HEK293 (cell line): Measurements from ENCODE around the gene GNG7.

Source experiments
- CTCF ChIA-PET: fragments of 350-600 bp; formaldehyde crosslinking; extraction: SDS; loops from one replicate; lab custom pipeline; 2021; ENCODE audit warnings: antibody characterized with exemption; lab: Yijun Ruan, JAX
- POLR2A ChIA-PET: fragments of 300-600 bp; formaldehyde crosslinking; extraction: SDS; loops from one replicate; lab custom pipeline; 2020; ENCODE audit warnings: antibody characterized with exemption, inconsistent platforms; lab: Yijun Ruan, JAX
- H3K27ac ChIP-seq: fragments of 200-500 bp; sonication (Bioruptor generic); 2 replicates; pipeline ENCODE4 v1.5.1; 2014; ENCODE audit warnings: low read depth, low read length, control low read depth, inconsistent platforms; ENCODE audit errors: extremely low read depth
- H3K36me3 ChIP-seq, 2 experiments: fragments of 200-500 bp in 1 of 2; sonication (Bioruptor generic) in 1 of 2; 1 replicate in 1 of 2; 2 replicates in 1 of 2; pipeline ENCODE4 v1.5.1; 2014 to 2017; ENCODE audit warnings: inconsistent platforms in 2 of 2, low read length in 2 of 2; ENCODE audit not compliant: control insufficient read depth in 2 of 2, insufficient read depth in 1 of 2
- H3K4me1 ChIP-seq: fragments of 200-500 bp; sonication (Bioruptor generic); 2 replicates; pipeline ENCODE4 v1.5.1; 2014; ENCODE audit warnings: mild to moderate bottlenecking, low read length, inconsistent platforms; ENCODE audit not compliant: control insufficient read depth, insufficient read depth
- H3K4me3 ChIP-seq: 2 replicates; pipeline ENCODE4 v1.5.1; 2011; ENCODE audit warnings: low read depth, mild to moderate bottlenecking, control low read depth, low read length, moderate library complexity
- H3K9me3 ChIP-seq: fragments of 200-500 bp; sonication (Bioruptor generic); 2 replicates; pipeline ENCODE4 v1.5.1; 2014; ENCODE audit warnings: low read depth, low read length, inconsistent platforms; ENCODE audit not compliant: control insufficient read depth, insufficient read depth
- BCL11B ChIP-seq: fragments of 450-650 bp; formaldehyde crosslinking; IDR thresholded peaks from 2 replicates; pipeline ENCODE4 v1.5.1; 2016; ENCODE audit warnings: low read depth, missing biosample characterization, missing genetic modification characterization
- OSR2 ChIP-seq: fragments of 450-650 bp; formaldehyde crosslinking; IDR thresholded peaks from 2 replicates; pipeline ENCODE4 v1.5.1; 2016; ENCODE audit warnings: missing biosample characterization, missing genetic modification characterization
- PBX3 ChIP-seq: sonication (generic); formaldehyde crosslinking; IDR thresholded peaks from 2 replicates; pipeline ENCODE4 v1.8.1; 2022; ENCODE audit warnings: mild to moderate bottlenecking, moderate library complexity, missing genetic modification reagents
- RBAK ChIP-seq: fragments of 450-650 bp; formaldehyde crosslinking; IDR thresholded peaks from 2 replicates; pipeline ENCODE4 v1.5.1; 2016; ENCODE audit warnings: missing biosample characterization, missing genetic modification characterization
- SCRT1 ChIP-seq: fragments of 450-650 bp; formaldehyde crosslinking; IDR thresholded peaks from 2 replicates; pipeline ENCODE4 v1.5.1; 2016; ENCODE audit warnings: missing biosample characterization, missing genetic modification characterization, borderline replicate concordance
- ZBTB20 ChIP-seq: fragments of 450-650 bp; formaldehyde crosslinking; IDR thresholded peaks from 2 replicates; pipeline ENCODE4 v1.5.1; 2016; ENCODE audit warnings: missing biosample characterization, missing genetic modification characterization
- ZFP69B ChIP-seq: fragments of 450-650 bp; formaldehyde crosslinking; IDR thresholded peaks from 2 replicates; pipeline ENCODE4 v1.5.1; 2016; ENCODE audit warnings: missing biosample characterization, missing genetic modification characterization
- ZNF112 ChIP-seq: fragments of 450-650 bp; formaldehyde crosslinking; IDR thresholded peaks from 2 replicates; pipeline ENCODE4 v1.5.0; 2017; ENCODE audit warnings: missing biosample characterization, missing genetic modification characterization
- ZNF133 ChIP-seq: fragments of 450-650 bp; formaldehyde crosslinking; IDR thresholded peaks from 2 replicates; pipeline ENCODE4 v1.5.1; 2016; ENCODE audit warnings: missing biosample characterization, missing genetic modification characterization
- ZNF140 ChIP-seq: fragments of 450-650 bp; formaldehyde crosslinking; IDR thresholded peaks from 2 replicates; pipeline ENCODE4 v1.5.1; 2016; ENCODE audit warnings: missing biosample characterization, missing genetic modification characterization
- ZNF175 ChIP-seq: fragments of 450-650 bp; formaldehyde crosslinking; IDR thresholded peaks from 2 replicates; pipeline ENCODE4 v1.5.1; 2016; ENCODE audit warnings: missing biosample characterization, missing genetic modification characterization
- ZNF19 ChIP-seq: fragments of 450-650 bp; formaldehyde crosslinking; IDR thresholded peaks from 2 replicates; pipeline ENCODE4; 2016; ENCODE audit warnings: missing biosample characterization, missing genetic modification characterization, low read depth
- ZNF211 ChIP-seq: fragments of 450-650 bp; formaldehyde crosslinking; IDR thresholded peaks from 2 replicates; pipeline ENCODE4 v1.5.1; 2016; ENCODE audit warnings: low read depth, missing biosample characterization, missing genetic modification characterization
- ZNF354C ChIP-seq: fragments of 450-650 bp; formaldehyde crosslinking; IDR thresholded peaks from 2 replicates; pipeline ENCODE4 v1.5.1; 2016; ENCODE audit warnings: missing biosample characterization, missing genetic modification characterization, low read depth, borderline replicate concordance
- ZNF366 ChIP-seq: fragments of 450-650 bp; formaldehyde crosslinking; conservative IDR thresholded peaks from 2 replicates; pipeline ENCODE4 v1.5.1; 2016; ENCODE audit warnings: missing biosample characterization, missing genetic modification characterization
- ZNF391 ChIP-seq: fragments of 450-650 bp; formaldehyde crosslinking; IDR thresholded peaks from 2 replicates; pipeline ENCODE4 v1.5.1; 2016; ENCODE audit warnings: low read depth, missing biosample characterization, missing genetic modification characterization, borderline replicate concordance
- ZNF544 ChIP-seq: fragments of 450-650 bp; formaldehyde crosslinking; IDR thresholded peaks from 2 replicates; pipeline ENCODE4 v1.5.0; 2017; ENCODE audit warnings: missing biosample characterization, missing genetic modification characterization
- ZNF645 ChIP-seq: fragments of 450-650 bp; formaldehyde crosslinking; IDR thresholded peaks from 2 replicates; pipeline ENCODE4; 2016; ENCODE audit warnings: missing biosample characterization, missing genetic modification characterization
- ZNF670 ChIP-seq: fragments of 450-650 bp; formaldehyde crosslinking; IDR thresholded peaks from 2 replicates; pipeline ENCODE4 v1.5.1; 2016; ENCODE audit warnings: missing biosample characterization, missing genetic modification characterization, low read depth
- ZNF777 ChIP-seq: fragments of 450-650 bp; formaldehyde crosslinking; IDR thresholded peaks from 2 replicates; pipeline ENCODE4 v1.5.1; 2017; ENCODE audit warnings: missing biosample characterization, missing genetic modification characterization, borderline replicate concordance
- ZNF792 ChIP-seq: fragments of 450-650 bp; formaldehyde crosslinking; IDR thresholded peaks from 2 replicates; pipeline ENCODE4 v1.5.1; 2016; ENCODE audit warnings: missing biosample characterization, missing genetic modification characterization
- TF ChIP-seq, protein P1 (sequence below): fragments of 450-650 bp; formaldehyde crosslinking; IDR thresholded peaks from 2 replicates; pipeline ENCODE4 v1.5.1; 2016; ENCODE audit warnings: missing biosample characterization, missing genetic modification characterization
- TF ChIP-seq, protein P2 (sequence below): fragments of 450-650 bp; formaldehyde crosslinking; IDR thresholded peaks from 2 replicates; pipeline ENCODE4 v1.5.1; 2016; ENCODE audit warnings: missing biosample characterization, missing genetic modification characterization
- TF ChIP-seq, protein P3 (sequence below): fragments of 450-650 bp; formaldehyde crosslinking; IDR thresholded peaks from 2 replicates; pipeline ENCODE4 v1.5.1; 2016; ENCODE audit warnings: missing biosample characterization, missing genetic modification characterization

The GNG7 gene

GRCh38 chr19:2661615-2662014 is 40.9 kb downstream of the GNG7 start (continued):
- TF ChIP-seq, protein P1, sequence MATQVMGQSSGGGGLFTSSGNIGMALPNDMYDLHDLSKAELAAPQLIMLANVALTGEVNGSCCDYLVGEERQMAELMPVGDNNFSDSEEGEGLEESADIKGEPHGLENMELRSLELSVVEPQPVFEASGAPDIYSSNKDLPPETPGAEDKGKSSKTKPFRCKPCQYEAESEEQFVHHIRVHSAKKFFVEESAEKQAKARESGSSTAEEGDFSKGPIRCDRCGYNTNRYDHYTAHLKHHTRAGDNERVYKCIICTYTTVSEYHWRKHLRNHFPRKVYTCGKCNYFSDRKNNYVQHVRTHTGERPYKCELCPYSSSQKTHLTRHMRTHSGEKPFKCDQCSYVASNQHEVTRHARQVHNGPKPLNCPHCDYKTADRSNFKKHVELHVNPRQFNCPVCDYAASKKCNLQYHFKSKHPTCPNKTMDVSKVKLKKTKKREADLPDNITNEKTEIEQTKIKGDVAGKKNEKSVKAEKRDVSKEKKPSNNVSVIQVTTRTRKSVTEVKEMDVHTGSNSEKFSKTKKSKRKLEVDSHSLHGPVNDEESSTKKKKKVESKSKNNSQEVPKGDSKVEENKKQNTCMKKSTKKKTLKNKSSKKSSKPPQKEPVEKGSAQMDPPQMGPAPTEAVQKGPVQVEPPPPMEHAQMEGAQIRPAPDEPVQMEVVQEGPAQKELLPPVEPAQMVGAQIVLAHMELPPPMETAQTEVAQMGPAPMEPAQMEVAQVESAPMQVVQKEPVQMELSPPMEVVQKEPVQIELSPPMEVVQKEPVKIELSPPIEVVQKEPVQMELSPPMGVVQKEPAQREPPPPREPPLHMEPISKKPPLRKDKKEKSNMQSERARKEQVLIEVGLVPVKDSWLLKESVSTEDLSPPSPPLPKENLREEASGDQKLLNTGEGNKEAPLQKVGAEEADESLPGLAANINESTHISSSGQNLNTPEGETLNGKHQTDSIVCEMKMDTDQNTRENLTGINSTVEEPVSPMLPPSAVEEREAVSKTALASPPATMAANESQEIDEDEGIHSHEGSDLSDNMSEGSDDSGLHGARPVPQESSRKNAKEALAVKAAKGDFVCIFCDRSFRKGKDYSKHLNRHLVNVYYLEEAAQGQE (tag by site-specific recombination): no peak
- TF ChIP-seq ZNF544 (no peak), ZNF175 (no peak), RBAK (tag by site-specific recombination) (no peak), ZNF670 (no peak), ZNF133 (tag by site-specific recombination) (no peak)

GRCh38 chr19:2659856-2660432 is 42.5 kb downstream of the GNG7 start:
- H3K4me3 ChIP-seq: no peak overlapping the region
- TF ChIP-seq ZBTB20 (tag by site-specific recombination) (no peak), BCL11B (tag by site-specific recombination) (no peak), ZNF366 (tag by site-specific recombination) (0 out of 2 replicates have a peak, but pooled peaks have one; percentile 5), ZNF175 (no peak)
- TF ChIP-seq, all 188 proteins: peak for 1
- no peak overlapping the region for H3K27ac ChIP-seq
- no peaks in the 10 kb centered on the region for H3K36me3 ChIP-seq
- ChIA-PET CTCF (interaction anchor here (0.8 kb wide), 1 partner anchor 23 kb away, joined by 4 read pairs; no protein-coding TSS in a partner anchor), POLR2A (interaction anchor here (0.6 to 0.7 kb wide), 2 partner anchors 60 to 768 kb away, joined by 3 to 4 read pairs; no protein-coding TSS in a partner anchor)
- H3K4me1 ChIP-seq: no peaks in the 10 kb centered on the region
- no peaks in the 10 kb centered on the region for H3K9me3 ChIP-seq

DNA sequence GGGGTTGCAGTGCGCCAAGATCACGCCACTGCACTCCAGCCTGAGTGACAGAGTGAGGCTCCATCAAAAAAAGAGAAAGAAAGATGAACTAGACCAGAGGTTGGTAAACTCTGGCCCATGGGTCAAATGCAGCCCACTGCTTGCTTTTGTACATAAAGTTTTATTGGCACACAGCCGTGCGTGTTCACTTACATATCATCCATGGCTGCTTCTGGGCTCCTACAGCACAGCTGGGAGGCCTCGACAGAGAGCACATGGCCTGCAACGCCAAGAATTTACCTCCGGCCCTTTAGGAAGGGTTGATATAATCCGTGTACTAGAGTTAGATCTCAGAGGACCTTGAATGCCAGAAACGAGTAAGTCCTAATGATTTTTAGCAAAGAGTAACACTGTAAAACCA is 46.0 kb downstream of the GNG7 start:
- Histone ChIP-seq H3K36me3 (no peaks in the 10 kb centered on the region), H3K9me3 (no peaks in the 10 kb centered on the region), H3K4me3 (no peak overlapping the region), H3K4me1 (no peaks in the 10 kb centered on the region), H3K27ac (no peak overlapping the region)
- ChIA-PET CTCF (interaction anchor here (2.1 kb wide), 1 partner anchor 8 kb away, joined by 6 read pairs; no protein-coding TSS in a partner anchor), POLR2A (no interaction called here)
- TF ChIP-seq ZNF777 (tag by site-specific recombination): no peak
- TF ChIP-seq ZNF792 (tag by site-specific recombination): no peak
- TF ChIP-seq ZNF19 (tag by site-specific recombination): no peak
- no peak for TF ChIP-seq ZNF175
- TF ChIP-seq, protein P2, sequence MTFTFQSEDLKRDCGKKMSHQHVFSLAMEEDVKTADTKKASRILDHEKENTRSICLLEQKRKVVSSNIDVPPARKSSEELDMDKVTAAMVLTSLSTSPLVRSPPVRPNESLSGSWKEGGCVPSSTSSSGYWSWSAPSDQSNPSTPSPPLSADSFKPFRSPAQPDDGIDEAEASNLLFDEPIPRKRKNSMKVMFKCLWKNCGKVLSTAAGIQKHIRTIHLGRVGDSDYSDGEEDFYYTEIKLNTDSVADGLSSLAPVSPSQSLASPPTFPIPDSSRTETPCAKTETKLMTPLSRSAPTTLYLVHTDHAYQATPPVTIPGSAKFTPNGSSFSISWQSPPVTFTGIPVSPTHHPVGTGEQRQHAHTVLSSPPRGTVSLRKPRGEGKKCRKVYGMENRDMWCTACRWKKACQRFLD (tag by site-specific recombination): no peak
- no peak for TF ChIP-seq ZNF211 (tag by site-specific recombination)
- TF ChIP-seq, protein P3, sequence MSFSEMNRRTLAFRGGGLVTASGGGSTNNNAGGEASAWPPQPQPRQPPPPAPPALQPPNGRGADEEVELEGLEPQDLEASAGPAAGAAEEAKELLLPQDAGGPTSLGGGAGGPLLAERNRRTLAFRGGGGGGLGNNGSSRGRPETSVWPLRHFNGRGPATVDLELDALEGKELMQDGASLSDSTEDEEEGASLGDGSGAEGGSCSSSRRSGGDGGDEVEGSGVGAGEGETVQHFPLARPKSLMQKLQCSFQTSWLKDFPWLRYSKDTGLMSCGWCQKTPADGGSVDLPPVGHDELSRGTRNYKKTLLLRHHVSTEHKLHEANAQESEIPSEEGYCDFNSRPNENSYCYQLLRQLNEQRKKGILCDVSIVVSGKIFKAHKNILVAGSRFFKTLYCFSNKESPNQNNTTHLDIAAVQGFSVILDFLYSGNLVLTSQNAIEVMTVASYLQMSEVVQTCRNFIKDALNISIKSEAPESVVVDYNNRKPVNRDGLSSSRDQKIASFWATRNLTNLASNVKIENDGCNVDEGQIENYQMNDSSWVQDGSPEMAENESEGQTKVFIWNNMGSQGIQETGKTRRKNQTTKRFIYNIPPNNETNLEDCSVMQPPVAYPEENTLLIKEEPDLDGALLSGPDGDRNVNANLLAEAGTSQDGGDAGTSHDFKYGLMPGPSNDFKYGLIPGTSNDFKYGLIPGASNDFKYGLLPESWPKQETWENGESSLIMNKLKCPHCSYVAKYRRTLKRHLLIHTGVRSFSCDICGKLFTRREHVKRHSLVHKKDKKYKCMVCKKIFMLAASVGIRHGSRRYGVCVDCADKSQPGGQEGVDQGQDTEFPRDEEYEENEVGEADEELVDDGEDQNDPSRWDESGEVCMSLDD (tag by site-specific recombination): no peak
- no peak for TF ChIP-seq ZFP69B (tag by site-specific recombination)
- no peak for TF ChIP-seq ZNF140 (tag by site-specific recombination)
- TF ChIP-seq ZNF391 (tag by site-specific recombination): no peak
- no peak for TF ChIP-seq ZNF645 (tag by site-specific recombination)
- no peak for TF ChIP-seq SCRT1 (tag by site-specific recombination)
- no peak for TF ChIP-seq ZNF354C
- TF ChIP-seq ZNF112 (tag by site-specific recombination): no peak
- no peak for TF ChIP-seq PBX3 (CRISPR knock-in tag)
- TF ChIP-seq OSR2 (tag by site-specific recombination): no peak
